MCF 10A (cell line): ENCODE results near the gene TMEM114. TPM values are rescaled to one million over a fixed set of nuclear protein-coding genes. Genes with fewer than 3 reads are reported as not detected.

ENCODE experiments used
- BruUV-seq: library from RNA; stranded (reverse); fragments of 400-500 nt; replicated peaks from 2 replicates; lab custom pipeline; 2021; lab: Mats Ljungman, UMichigan
- CTCF ChIA-PET: fragments of 300-600 bp; sonication (Branson Sonifier 250); formaldehyde crosslinking; extraction: SDS; loops from one replicate; lab custom pipeline; 2021; ENCODE audit warnings: antibody characterized with exemption, inconsistent platforms; lab: Yijun Ruan, JAX
- POLR2A ChIA-PET: fragments of 300-600, 350-650 bp; sonication (Branson Sonifier 250); formaldehyde crosslinking; extraction: SDS; loops from one replicate; lab custom pipeline; 2020; ENCODE audit warnings: antibody characterized with exemption, inconsistent platforms; lab: Yijun Ruan, JAX
- DNase-seq: peaks from one replicate; pipeline ENCODE4 v3.0.0-alpha.2; 2018; ENCODE audit not compliant: unreplicated experiment
- H3K27ac Mint-ChIP-seq: one replicate; pipeline ENCODE4 v1.8.0; 2022; ENCODE audit warnings: mild to moderate bottlenecking, low read depth, mixed read lengths; ENCODE audit not compliant: unreplicated experiment
- H3K27me3 Mint-ChIP-seq: one replicate; pipeline ENCODE4 v1.8.0; 2022; ENCODE audit warnings: mixed read lengths; ENCODE audit not compliant: insufficient read depth, unreplicated experiment
- H3K36me3 Mint-ChIP-seq: one replicate; pipeline ENCODE4 v1.8.0; 2022; ENCODE audit warnings: mild to moderate bottlenecking, moderate library complexity, mixed read lengths; ENCODE audit not compliant: insufficient read depth, unreplicated experiment
- H3K4me1 Mint-ChIP-seq: one replicate; pipeline ENCODE4 v1.8.0; 2022; ENCODE audit warnings: mixed read lengths; ENCODE audit not compliant: insufficient read depth, unreplicated experiment
- H3K4me3 Mint-ChIP-seq: one replicate; pipeline ENCODE4 v1.8.0; 2022; ENCODE audit warnings: mild to moderate bottlenecking, moderate library complexity, mixed read lengths; ENCODE audit not compliant: unreplicated experiment
- H3K9me3 Mint-ChIP-seq: one replicate; pipeline ENCODE4 v1.8.0; 2022; ENCODE audit warnings: mixed read lengths; ENCODE audit not compliant: unreplicated experiment
- intact Hi-C: fragments of 100-400 bp; cut with micrococcal nuclease; formaldehyde crosslinking; loops from 2 replicates; pipeline ENCODE4 v1.14.1; 2022
- total RNA-seq: library from RNA; stranded (reverse); gene quantifications from 2 replicates; pipeline ENCODE4 v1.2.3, GENCODE V29; 2022
- TF ChIP-seq, protein P1 (sequence below): fragments of 200-600 bp; IDR thresholded peaks from one replicate; pipeline ENCODE4 v1.8.0; 2022; ENCODE audit warnings: antibody characterized with exemption, mild to moderate bottlenecking; ENCODE audit not compliant: unreplicated experiment

Gene TMEM114
- total RNA-seq, 1 experiment from 2014 or later = not detected

DNA sequence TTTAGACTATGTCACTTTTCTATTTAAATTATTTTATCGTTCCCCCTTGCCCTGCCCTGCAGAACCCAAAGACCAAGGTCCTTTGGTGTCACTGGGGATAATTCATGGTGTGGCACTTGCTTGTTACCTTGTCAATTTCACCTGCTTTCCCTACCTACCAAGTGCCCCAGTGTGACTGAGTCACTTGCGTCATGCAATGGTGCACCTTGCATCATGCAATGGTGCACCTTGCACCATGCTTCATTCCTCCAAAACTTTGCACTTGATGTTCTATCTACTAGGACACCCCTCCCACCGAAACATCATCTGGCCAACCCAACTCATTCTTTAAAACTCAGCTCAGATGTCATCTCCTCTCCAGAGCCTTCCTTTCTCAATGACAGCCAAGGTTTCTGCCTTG lies 47.1 kb downstream of the TMEM114 start:
- H3K27ac Mint-ChIP-seq = no peak overlapping the region
- ChIA-PET CTCF (no interaction called here), POLR2A (no interaction called here)
- no peak for DNase-seq
- no peaks in the 10 kb centered on the region for H3K9me3 Mint-ChIP-seq
- H3K4me3 Mint-ChIP-seq = no peak overlapping the region
- no peaks in the 10 kb centered on the region for H3K4me1 Mint-ChIP-seq
- H3K36me3 Mint-ChIP-seq = no peaks in the 10 kb centered on the region
- intact Hi-C loops = no loop called here
- H3K27me3 Mint-ChIP-seq = peaks cover 65% of the 10 kb centered on the region
- TF ChIP-seq, protein P1, sequence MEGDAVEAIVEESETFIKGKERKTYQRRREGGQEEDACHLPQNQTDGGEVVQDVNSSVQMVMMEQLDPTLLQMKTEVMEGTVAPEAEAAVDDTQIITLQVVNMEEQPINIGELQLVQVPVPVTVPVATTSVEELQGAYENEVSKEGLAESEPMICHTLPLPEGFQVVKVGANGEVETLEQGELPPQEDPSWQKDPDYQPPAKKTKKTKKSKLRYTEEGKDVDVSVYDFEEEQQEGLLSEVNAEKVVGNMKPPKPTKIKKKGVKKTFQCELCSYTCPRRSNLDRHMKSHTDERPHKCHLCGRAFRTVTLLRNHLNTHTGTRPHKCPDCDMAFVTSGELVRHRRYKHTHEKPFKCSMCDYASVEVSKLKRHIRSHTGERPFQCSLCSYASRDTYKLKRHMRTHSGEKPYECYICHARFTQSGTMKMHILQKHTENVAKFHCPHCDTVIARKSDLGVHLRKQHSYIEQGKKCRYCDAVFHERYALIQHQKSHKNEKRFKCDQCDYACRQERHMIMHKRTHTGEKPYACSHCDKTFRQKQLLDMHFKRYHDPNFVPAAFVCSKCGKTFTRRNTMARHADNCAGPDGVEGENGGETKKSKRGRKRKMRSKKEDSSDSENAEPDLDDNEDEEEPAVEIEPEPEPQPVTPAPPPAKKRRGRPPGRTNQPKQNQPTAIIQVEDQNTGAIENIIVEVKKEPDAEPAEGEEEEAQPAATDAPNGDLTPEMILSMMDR = no peak
- no TSS peak for BruUV-seq

DNA sequence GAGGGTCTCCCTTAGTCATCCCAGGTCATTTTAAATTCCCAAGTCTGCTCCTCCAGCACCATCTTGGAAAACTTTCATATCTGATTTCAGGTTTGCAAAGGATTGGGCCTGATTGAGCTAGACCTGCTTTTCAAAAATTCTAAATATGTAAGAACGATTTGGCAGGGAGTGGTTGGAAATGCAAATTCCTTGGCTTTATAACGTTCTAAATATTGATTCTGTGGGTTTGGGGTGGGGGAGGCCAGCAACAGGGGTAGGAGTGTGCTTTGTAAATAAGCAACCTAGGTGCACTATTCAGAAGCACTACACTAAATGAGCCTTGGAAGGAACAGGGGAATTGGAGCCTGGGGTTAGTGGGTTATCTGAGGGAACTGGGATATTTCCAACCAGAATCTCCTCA lies 47.9 kb downstream of the TMEM114 start:
- POLR2A ChIA-PET = no interaction called here
- CTCF ChIA-PET = no interaction called here
- BruUV-seq = no TSS peak
- H3K36me3 Mint-ChIP-seq = no peaks in the 10 kb centered on the region
- H3K4me1 Mint-ChIP-seq = no peaks in the 10 kb centered on the region
- H3K27ac Mint-ChIP-seq = no peak overlapping the region
- TF ChIP-seq, protein P1 = no peak
- H3K4me3 Mint-ChIP-seq = no peak overlapping the region
- no peak for DNase-seq
- intact Hi-C loops = no loop called here
- H3K9me3 Mint-ChIP-seq = no peaks in the 10 kb centered on the region
- peaks cover 57% of the 10 kb centered on the region for H3K27me3 Mint-ChIP-seq

DNA sequence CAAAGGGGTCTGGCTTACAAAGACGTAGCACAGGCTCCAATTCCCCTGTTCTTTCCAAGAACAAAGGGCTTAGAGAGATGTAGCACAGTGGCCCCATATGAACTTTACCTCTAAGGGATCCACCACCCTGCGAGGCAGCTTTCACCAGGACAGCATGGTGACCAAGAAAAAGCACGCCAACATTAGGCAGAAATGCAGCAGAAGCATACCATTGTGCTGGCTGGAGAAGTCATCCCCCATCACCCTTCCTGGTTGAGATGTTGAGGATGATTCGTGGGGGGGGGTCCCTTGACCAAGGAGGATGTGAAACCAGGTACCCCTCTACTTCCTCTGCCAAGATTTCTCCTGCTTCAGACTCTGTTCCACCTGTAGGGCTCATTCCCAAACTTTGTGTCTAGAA lies 48.4 kb downstream of the TMEM114 start:
- DNase-seq = no peak
- Mint-ChIP-seq H3K27me3 (peaks cover 51% of the 10 kb centered on the region), H3K27ac (no peak overlapping the region), H3K36me3 (no peaks in the 10 kb centered on the region), H3K9me3 (no peaks in the 10 kb centered on the region), H3K4me1 (no peaks in the 10 kb centered on the region), H3K4me3 (no peak overlapping the region)
- TF ChIP-seq, protein P1 = no peak
- intact Hi-C loops = no loop called here
- ChIA-PET CTCF (no interaction called here), POLR2A (no interaction called here)
- no TSS peak for BruUV-seq

DNA sequence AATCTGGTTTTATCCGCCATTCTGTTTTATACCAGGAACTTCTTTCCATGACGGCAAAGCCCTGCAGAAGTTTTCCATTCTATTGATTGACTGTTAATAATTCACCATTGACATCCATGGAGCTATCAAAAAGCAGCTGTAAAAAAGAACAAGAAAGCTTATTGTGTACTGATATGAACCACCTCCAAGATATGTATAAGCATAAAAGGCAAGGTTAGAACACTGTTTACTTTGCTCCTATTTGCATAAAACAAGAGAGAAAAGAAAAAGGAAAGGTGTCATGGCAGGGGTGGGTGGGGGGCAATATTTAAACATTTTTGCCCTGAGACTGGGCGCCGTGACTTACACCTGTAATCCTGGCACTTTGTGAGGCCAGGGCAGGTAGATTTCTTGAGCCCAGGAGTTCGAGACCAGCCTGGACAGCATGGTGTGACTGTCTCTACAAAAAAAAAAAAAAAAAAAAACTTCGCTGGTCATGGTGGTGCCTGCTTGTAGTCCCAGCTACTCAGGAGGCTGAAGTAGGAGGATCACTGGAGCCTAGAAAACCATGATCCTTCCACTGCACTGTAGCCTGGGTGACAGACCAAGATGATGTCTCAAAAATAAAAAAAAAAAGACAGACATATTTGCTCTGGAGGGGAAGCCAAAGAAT lies 52.5 kb downstream of the TMEM114 start:
- no peaks in the 10 kb centered on the region for H3K4me1 Mint-ChIP-seq
- TF ChIP-seq, protein P1 = no peak
- no peaks in the 10 kb centered on the region for H3K36me3 Mint-ChIP-seq
- no TSS peak for BruUV-seq
- peaks cover 12% of the 10 kb centered on the region for H3K27me3 Mint-ChIP-seq
- intact Hi-C loops = no loop called here
- H3K9me3 Mint-ChIP-seq = no peaks in the 10 kb centered on the region
- DNase-seq = no peak
- POLR2A ChIA-PET = no interaction called here
- H3K27ac Mint-ChIP-seq = no peak overlapping the region
- CTCF ChIA-PET = interaction anchor here (1.5 kb wide), 2 partner anchors 11 to 119 kb away, joined by 4 read pairs; no protein-coding TSS in a partner anchor
- no peak overlapping the region for H3K4me3 Mint-ChIP-seq
